AG08395 (cell line): Measurements from ENCODE around the gene LGALSL.

Source experiments
- DNase-seq: peaks from one replicate; pipeline ENCODE4 v3.0.0; 2012; ENCODE audit warnings: mixed read lengths, low spot score

LGALSL gene

DNA sequence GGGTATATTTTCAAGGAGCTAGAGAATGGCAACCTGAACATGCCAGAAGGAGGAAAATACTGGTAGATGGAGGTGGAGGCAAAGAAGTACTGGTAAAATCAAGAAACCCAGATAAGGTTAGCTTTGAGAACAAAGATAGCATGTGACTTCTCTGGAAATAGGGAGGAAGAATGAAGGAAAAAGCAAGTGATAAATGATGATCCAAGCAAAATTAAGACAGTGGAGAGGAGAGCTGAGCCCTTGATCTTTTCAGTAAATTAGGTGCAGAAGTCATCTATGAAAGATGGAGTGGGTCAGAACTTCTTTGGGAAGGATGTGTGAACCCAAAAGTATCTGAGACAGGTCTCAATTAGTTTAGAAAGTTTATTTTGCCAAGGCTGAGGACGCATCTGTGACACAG lies 44.5 kb downstream of the LGALSL start:
- no peak for DNase-seq

DNA sequence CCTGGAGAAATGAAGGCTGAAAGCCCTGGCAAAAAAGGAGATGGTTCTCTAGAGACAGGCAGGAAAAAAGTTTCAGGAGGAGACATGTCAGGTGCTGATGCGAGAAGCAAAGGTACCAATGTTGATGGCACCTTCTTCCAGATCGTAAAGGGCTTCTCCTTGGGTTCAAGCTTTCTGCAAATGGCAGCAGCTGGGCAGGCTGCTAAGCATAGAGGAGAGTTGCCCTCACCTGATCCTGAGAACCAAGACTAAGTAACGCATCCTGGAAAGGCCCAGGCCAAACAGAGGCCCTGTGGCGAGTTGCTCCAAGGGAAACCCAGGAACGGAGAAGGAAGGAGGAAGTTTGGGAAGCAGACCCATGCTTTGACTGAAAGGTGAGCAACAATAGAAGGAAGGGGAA lies 46.6 kb downstream of the LGALSL start:
- DNase-seq = no peak

DNA sequence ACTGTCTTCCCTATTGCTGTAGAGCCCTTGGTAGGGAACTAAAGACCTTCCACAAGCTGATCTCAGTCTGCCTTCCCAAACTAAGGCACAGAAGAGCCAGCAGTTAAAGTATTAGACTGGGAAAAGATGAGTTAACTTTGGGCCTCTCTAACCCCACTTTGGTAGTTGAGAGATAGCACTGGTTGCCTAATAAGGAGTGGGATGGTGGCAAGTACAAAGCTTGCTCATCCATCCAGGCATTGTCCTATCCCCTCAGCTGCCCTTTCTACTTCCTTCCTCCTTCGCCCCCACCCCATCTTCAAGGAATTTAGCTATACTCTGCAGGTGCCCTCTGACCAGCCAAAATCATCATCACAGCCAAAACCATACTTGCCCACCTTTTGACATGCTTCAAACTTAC lies 48.0 kb downstream of the LGALSL start:
- no peak for DNase-seq

DNA sequence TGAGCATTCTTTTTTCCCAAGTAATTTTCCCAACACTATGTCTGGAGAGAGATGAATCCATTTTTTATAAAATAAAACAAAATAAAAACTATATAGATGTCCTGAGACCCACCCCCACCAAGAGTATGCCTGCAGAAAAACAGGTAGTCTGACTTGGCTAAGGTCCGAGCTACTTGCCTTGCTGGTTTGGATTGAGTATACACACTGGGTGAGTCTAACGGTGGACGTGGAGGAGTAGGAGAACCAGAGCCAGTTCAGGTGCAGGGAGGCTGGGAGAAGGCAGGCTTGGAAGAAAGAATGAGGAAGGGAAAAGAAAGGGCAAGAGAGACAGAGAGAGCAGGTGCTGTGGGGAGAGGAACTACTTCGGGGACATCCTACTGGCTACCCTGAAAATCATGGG lies 48.9 kb downstream of the LGALSL start:
- DNase-seq = no peak

DNA sequence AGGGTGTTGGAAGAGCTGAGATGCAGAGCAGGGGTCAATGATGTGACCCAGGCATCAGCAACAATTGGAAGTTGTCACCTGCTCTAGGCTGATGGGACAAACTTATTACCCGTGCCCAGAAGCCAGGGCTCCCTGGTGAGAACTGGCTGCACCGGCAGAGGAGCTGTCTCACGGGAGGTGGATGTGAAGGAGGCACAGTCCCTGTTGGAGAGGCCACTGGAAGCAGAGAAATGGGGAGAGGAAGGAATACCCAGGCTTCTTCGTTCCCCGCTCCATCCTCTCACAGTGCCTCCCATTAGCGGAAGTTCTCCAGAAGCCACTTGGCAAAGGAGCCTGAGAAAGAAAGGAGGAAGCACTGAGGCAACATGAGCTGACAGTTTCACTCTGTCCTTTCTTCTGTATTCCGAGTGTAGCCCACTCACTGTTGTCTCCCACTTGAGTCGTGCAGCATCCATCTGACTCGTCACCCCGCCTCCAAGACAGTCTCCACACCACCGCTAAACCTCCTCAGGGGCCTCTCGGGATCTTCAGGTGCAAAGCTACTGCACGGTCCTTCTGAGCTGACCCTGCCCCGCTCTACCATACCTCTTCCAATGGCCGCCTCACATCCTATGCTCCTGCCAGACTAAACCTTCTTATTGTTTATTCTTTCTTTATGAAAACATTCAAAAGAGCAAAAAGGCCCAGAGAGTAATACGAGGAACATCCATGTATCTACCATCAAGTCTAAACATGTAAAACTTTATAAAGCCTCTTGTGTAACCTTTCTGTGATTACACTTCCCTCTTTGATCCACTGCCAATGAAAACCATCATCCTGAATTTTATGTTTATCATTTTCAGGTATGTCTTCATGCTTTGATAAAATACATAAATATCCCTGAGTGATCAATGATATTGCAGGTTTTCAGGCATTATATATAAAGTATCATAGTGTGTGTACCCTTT lies 51.1 kb downstream of the LGALSL start:
- DNase-seq = no peak

DNA sequence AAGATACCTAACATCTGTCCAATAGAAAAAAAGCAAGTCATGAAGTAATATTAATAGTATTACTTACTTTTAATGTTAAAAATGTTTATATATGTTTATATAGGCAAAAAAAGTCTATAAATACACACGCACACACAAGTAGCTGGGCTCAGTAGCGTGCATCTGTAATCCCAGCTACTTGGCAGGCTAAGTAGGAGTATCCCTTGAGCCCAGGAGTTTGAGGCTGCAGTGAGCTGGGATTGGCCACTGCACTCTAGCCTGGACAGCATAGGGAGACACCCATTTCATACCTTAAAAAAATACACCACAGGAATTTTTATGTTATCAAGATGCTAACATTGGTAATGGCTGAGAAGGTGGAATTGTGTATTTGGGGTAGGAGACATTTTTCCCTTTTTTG lies 52.7 kb downstream of the LGALSL start:
- no peak for DNase-seq
